WTC11 (cell line): ENCODE measurements around the gene KPNB1. TPM values are rescaled to one million over a fixed set of nuclear protein-coding genes. Genes with fewer than 3 reads are reported as not detected.

Experiments
- CBFB ChIP-seq: sonication (generic); formaldehyde crosslinking; IDR thresholded peaks from 2 replicates; pipeline ENCODE4 v1.8.1; 2022; ENCODE audit warnings: mild to moderate bottlenecking, low read depth, missing genetic modification reagents
- ETV6 ChIP-seq: sonication (generic); formaldehyde crosslinking; IDR thresholded peaks from 2 replicates; pipeline ENCODE4 v1.8.1; 2022; ENCODE audit warnings: mild to moderate bottlenecking, missing genetic modification reagents
- FOXJ3 ChIP-seq: sonication (generic); formaldehyde crosslinking; IDR thresholded peaks from 2 replicates; pipeline ENCODE4 v1.9.0; 2021; ENCODE audit warnings: missing genetic modification reagents, mild to moderate bottlenecking, borderline replicate concordance
- FOXK1 ChIP-seq: sonication (generic); formaldehyde crosslinking; IDR thresholded peaks from 2 replicates; pipeline ENCODE4 v1.8.0; 2022; ENCODE audit warnings: mild to moderate bottlenecking, moderate library complexity, missing genetic modification reagents
- FOXP1 ChIP-seq: sonication (generic); formaldehyde crosslinking; IDR thresholded peaks from 2 replicates; pipeline ENCODE4 v1.8.0; 2022; ENCODE audit warnings: missing genetic modification reagents, mild to moderate bottlenecking, moderate library complexity, borderline replicate concordance
- GRHL2 ChIP-seq: fragments of 250-450 bp; sonication (Bioruptor Pico); IDR thresholded peaks from 2 replicates; pipeline ENCODE4 v1.8.0; 2022; ENCODE audit warnings: mild to moderate bottlenecking, moderate library complexity; ENCODE audit not compliant: insufficient replicate concordance, severe bottlenecking
- HMGA2 ChIP-seq: fragments of 250-450 bp; sonication (Bioruptor Pico); IDR thresholded peaks from 2 replicates; pipeline ENCODE4 v1.4.0; 2021; ENCODE audit warnings: mild to moderate bottlenecking, moderate library complexity
- JAZF1 ChIP-seq: fragments of 250-450 bp; sonication (Bioruptor Pico); IDR thresholded peaks from 2 replicates; pipeline ENCODE4 v1.9.0; 2021; ENCODE audit warnings: moderate library complexity, mild to moderate bottlenecking, inconsistent platforms
- NFE2L1 ChIP-seq: sonication (generic); formaldehyde crosslinking; IDR thresholded peaks from 2 replicates; pipeline ENCODE4 v1.8.1; 2023; ENCODE audit warnings: missing genetic modification reagents
- NR2C2 ChIP-seq: sonication (generic); formaldehyde crosslinking; IDR thresholded peaks from 2 replicates; pipeline ENCODE4 v1.8.0; 2022; ENCODE audit warnings: mild to moderate bottlenecking, missing genetic modification reagents
- RORB ChIP-seq: fragments of 250-450 bp; sonication (Bioruptor Pico); IDR thresholded peaks from 2 replicates; pipeline ENCODE4 v1.9.0; 2021; ENCODE audit warnings: mild to moderate bottlenecking
- SMAD4 ChIP-seq: sonication (generic); formaldehyde crosslinking; IDR thresholded peaks from 2 replicates; pipeline ENCODE4 v1.8.0; 2022; ENCODE audit warnings: mild to moderate bottlenecking, missing genetic modification reagents
- SOX15 ChIP-seq: fragments of 250-450 bp; sonication (Bioruptor Pico); IDR thresholded peaks from 2 replicates; pipeline ENCODE4 v1.9.0; 2021; ENCODE audit warnings: mild to moderate bottlenecking
- ZNF138 ChIP-seq: sonication (generic); formaldehyde crosslinking; conservative IDR thresholded peaks from 2 replicates; pipeline ENCODE4 v1.8.1; 2022; ENCODE audit warnings: mild to moderate bottlenecking, moderate library complexity, missing genetic modification reagents
- ZNF263 ChIP-seq: sonication (generic); formaldehyde crosslinking; IDR thresholded peaks from 2 replicates; pipeline ENCODE4 v1.8.1; 2022; ENCODE audit warnings: low read depth, mild to moderate bottlenecking, moderate library complexity, missing genetic modification reagents
- ZNF423 ChIP-seq: fragments of 250-450 bp; sonication (Bioruptor Pico); IDR thresholded peaks from 2 replicates; pipeline ENCODE4 v2.1.2; 2022; ENCODE audit warnings: mild to moderate bottlenecking, moderate library complexity
- total RNA-seq: library from RNA; stranded (reverse); gene quantifications from 3 replicates; pipeline ENCODE4 v1.2.3, GENCODE V29; 2021
- TF ChIP-seq, protein P1 (sequence below): sonication (generic); formaldehyde crosslinking; IDR thresholded peaks from 2 replicates; pipeline ENCODE4 v1.8.0; 2022; ENCODE audit warnings: mild to moderate bottlenecking, missing genetic modification reagents
- TF ChIP-seq, protein P2 (sequence below): fragments of 250-450 bp; sonication (Bioruptor Pico); IDR thresholded peaks from 2 replicates; pipeline ENCODE4 v1.9.0; 2021; ENCODE audit warnings: mild to moderate bottlenecking
- TF ChIP-seq, protein P3 (sequence below): sonication (generic); formaldehyde crosslinking; IDR thresholded peaks from 2 replicates; pipeline ENCODE4 v1.8.0; 2022; ENCODE audit warnings: mild to moderate bottlenecking, missing genetic modification reagents
- TF ChIP-seq, protein P4 (sequence below): sonication (generic); formaldehyde crosslinking; IDR thresholded peaks from 2 replicates; pipeline ENCODE4 v1.8.1; 2023; ENCODE audit warnings: mild to moderate bottlenecking, missing genetic modification reagents, moderate library complexity
- TF ChIP-seq, protein P5 (sequence below): sonication (generic); formaldehyde crosslinking; IDR thresholded peaks from 2 replicates; pipeline ENCODE4 v1.8.0; 2022; ENCODE audit warnings: missing genetic modification reagents
- TF ChIP-seq, protein P6 (sequence below): sonication (generic); formaldehyde crosslinking; IDR thresholded peaks from 2 replicates; pipeline ENCODE4 v1.8.1; 2022; ENCODE audit warnings: mild to moderate bottlenecking, moderate library complexity, missing genetic modification reagents
- TF ChIP-seq, protein P7 (sequence below): sonication (generic); formaldehyde crosslinking; IDR thresholded peaks from 2 replicates; pipeline ENCODE4 v1.8.1; 2022; ENCODE audit warnings: missing genetic modification reagents, borderline replicate concordance
- TF ChIP-seq, protein P8 (sequence below): sonication (generic); formaldehyde crosslinking; IDR thresholded peaks from 2 replicates; pipeline ENCODE4 v1.8.0; 2023; ENCODE audit warnings: missing genetic modification reagents, mild to moderate bottlenecking, borderline replicate concordance

KPNB1 gene
- total RNA-seq, 1 experiment from 2014 or later = 506 TPM

DNA sequence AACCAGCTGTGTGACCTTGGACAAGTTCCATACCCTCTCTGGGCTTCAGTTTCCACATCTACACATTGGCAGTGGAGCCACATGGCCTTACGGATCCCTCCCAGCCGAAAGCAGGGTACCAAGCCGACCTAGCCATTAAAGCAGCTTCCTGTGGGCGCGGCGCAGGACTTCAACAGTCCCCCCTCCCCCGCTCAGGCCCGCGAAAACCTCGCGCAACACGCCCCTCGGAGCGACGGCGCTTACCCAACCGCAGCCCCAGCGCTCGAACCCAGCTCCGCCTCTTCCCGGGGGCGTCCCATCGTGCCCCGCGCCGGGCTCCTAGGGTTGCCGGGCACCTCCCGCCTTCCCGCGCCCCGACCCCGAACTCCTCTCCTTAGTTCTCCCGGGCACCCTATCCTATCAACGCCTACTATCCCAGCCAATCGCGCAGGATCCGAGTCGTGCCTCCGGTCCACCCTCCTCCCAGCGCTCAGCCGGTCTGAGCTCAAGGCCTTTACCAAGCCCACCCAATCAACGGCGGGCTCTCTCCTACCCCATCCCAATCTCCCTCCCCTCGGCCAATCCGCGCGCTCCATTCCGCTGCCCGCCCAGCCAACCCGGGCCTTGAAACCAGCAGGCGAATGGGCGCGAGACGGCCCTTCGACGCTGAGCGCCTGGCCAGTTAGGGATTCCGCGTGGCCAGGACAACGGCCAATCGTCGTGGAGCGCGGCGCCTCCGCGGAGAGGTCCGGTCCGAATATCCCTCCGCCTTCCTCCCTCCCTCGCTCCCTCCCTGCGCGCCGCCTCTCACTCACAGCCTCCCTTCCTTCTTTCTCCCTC, at the start of gene KPNB1 (continued):
- TF ChIP-seq, protein P1, sequence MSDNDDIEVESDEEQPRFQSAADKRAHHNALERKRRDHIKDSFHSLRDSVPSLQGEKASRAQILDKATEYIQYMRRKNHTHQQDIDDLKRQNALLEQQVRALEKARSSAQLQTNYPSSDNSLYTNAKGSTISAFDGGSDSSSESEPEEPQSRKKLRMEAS = peak; percentile 96
- TF ChIP-seq, protein P2, sequence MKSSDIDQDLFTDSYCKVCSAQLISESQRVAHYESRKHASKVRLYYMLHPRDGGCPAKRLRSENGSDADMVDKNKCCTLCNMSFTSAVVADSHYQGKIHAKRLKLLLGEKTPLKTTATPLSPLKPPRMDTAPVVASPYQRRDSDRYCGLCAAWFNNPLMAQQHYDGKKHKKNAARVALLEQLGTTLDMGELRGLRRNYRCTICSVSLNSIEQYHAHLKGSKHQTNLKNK = peak; percentile 39; the same call in 1 of the 2 replicates
- TF ChIP-seq, protein P3, sequence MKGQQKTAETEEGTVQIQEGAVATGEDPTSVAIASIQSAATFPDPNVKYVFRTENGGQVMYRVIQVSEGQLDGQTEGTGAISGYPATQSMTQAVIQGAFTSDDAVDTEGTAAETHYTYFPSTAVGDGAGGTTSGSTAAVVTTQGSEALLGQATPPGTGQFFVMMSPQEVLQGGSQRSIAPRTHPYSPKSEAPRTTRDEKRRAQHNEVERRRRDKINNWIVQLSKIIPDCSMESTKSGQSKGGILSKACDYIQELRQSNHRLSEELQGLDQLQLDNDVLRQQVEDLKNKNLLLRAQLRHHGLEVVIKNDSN (CRISPR knock-in tag) = peak; percentile 78
- TF ChIP-seq, protein P4, sequence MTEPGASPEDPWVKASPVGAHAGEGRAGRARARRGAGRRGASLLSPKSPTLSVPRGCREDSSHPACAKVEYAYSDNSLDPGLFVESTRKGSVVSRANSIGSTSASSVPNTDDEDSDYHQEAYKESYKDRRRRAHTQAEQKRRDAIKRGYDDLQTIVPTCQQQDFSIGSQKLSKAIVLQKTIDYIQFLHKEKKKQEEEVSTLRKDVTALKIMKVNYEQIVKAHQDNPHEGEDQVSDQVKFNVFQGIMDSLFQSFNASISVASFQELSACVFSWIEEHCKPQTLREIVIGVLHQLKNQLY (CRISPR knock-in tag) = no peak
- TF ChIP-seq, protein P5, sequence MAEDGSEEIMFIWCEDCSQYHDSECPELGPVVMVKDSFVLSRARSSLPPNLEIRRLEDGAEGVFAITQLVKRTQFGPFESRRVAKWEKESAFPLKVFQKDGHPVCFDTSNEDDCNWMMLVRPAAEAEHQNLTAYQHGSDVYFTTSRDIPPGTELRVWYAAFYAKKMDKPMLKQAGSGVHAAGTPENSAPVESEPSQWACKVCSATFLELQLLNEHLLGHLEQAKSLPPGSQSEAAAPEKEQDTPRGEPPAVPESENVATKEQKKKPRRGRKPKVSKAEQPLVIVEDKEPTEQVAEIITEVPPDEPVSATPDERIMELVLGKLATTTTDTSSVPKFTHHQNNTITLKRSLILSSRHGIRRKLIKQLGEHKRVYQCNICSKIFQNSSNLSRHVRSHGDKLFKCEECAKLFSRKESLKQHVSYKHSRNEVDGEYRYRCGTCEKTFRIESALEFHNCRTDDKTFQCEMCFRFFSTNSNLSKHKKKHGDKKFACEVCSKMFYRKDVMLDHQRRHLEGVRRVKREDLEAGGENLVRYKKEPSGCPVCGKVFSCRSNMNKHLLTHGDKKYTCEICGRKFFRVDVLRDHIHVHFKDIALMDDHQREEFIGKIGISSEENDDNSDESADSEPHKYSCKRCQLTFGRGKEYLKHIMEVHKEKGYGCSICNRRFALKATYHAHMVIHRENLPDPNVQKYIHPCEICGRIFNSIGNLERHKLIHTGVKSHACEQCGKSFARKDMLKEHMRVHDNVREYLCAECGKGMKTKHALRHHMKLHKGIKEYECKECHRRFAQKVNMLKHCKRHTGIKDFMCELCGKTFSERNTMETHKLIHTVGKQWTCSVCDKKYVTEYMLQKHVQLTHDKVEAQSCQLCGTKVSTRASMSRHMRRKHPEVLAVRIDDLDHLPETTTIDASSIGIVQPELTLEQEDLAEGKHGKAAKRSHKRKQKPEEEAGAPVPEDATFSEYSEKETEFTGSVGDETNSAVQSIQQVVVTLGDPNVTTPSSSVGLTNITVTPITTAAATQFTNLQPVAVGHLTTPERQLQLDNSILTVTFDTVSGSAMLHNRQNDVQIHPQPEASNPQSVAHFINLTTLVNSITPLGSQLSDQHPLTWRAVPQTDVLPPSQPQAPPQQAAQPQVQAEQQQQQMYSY (CRISPR knock-in tag) = peak; percentile 73
- no peak; the same call in 1 of the 2 replicates for TF ChIP-seq CBFB (CRISPR knock-in tag)
- TF ChIP-seq GRHL2 (CRISPR knock-in tag) = no peak
- TF ChIP-seq, protein P6, sequence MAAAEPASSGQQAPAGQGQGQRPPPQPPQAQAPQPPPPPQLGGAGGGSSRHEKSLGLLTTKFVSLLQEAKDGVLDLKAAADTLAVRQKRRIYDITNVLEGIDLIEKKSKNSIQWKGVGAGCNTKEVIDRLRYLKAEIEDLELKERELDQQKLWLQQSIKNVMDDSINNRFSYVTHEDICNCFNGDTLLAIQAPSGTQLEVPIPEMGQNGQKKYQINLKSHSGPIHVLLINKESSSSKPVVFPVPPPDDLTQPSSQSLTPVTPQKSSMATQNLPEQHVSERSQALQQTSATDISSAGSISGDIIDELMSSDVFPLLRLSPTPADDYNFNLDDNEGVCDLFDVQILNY (CRISPR knock-in tag) = peak; percentile 88
- TF ChIP-seq FOXK1 (CRISPR knock-in tag) = peak; percentile 86
- no peak for TF ChIP-seq ZNF263
- TF ChIP-seq NR2C2 (CRISPR knock-in tag) = peak; percentile 56; the same call in 1 of the 2 replicates
- peak; percentile 98 for TF ChIP-seq FOXP1 (CRISPR knock-in tag)
- peak; percentile 72; the same call in 1 of the 2 replicates for TF ChIP-seq SOX15 (CRISPR knock-in tag)
- TF ChIP-seq SMAD4 (CRISPR knock-in tag) = peak; percentile 90; the same call in 1 of the 2 replicates
- no peak for TF ChIP-seq JAZF1 (CRISPR knock-in tag)
- TF ChIP-seq ETV6 (CRISPR knock-in tag) = 0 out of 2 replicates have a peak, but pooled peaks have one; percentile 24
- TF ChIP-seq RORB (CRISPR knock-in tag) = no peak
- TF ChIP-seq FOXJ3 (CRISPR knock-in tag) = no peak
- no peak for TF ChIP-seq ZNF423
- peak; percentile 46; the same call in 1 of the 2 replicates for TF ChIP-seq HMGA2 (CRISPR knock-in tag)
- peak; percentile 94 for TF ChIP-seq NFE2L1 (CRISPR knock-in tag)
- TF ChIP-seq, protein P7, sequence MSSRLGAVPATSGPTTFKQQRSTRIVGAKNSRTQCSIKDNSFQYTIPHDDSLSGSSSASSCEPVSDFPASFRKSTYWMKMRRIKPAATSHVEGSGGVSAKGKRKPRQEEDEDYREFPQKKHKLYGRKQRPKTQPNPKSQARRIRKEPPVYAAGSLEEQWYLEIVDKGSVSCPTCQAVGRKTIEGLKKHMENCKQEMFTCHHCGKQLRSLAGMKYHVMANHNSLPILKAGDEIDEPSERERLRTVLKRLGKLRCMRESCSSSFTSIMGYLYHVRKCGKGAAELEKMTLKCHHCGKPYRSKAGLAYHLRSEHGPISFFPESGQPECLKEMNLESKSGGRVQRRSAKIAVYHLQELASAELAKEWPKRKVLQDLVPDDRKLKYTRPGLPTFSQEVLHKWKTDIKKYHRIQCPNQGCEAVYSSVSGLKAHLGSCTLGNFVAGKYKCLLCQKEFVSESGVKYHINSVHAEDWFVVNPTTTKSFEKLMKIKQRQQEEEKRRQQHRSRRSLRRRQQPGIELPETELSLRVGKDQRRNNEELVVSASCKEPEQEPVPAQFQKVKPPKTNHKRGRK = no peak
- TF ChIP-seq, protein P8, sequence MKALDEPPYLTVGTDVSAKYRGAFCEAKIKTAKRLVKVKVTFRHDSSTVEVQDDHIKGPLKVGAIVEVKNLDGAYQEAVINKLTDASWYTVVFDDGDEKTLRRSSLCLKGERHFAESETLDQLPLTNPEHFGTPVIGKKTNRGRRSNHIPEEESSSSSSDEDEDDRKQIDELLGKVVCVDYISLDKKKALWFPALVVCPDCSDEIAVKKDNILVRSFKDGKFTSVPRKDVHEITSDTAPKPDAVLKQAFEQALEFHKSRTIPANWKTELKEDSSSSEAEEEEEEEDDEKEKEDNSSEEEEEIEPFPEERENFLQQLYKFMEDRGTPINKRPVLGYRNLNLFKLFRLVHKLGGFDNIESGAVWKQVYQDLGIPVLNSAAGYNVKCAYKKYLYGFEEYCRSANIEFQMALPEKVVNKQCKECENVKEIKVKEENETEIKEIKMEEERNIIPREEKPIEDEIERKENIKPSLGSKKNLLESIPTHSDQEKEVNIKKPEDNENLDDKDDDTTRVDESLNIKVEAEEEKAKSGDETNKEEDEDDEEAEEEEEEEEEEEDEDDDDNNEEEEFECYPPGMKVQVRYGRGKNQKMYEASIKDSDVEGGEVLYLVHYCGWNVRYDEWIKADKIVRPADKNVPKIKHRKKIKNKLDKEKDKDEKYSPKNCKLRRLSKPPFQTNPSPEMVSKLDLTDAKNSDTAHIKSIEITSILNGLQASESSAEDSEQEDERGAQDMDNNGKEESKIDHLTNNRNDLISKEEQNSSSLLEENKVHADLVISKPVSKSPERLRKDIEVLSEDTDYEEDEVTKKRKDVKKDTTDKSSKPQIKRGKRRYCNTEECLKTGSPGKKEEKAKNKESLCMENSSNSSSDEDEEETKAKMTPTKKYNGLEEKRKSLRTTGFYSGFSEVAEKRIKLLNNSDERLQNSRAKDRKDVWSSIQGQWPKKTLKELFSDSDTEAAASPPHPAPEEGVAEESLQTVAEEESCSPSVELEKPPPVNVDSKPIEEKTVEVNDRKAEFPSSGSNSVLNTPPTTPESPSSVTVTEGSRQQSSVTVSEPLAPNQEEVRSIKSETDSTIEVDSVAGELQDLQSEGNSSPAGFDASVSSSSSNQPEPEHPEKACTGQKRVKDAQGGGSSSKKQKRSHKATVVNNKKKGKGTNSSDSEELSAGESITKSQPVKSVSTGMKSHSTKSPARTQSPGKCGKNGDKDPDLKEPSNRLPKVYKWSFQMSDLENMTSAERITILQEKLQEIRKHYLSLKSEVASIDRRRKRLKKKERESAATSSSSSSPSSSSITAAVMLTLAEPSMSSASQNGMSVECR (CRISPR knock-in tag) = peak; percentile 92
- no peak for TF ChIP-seq ZNF138 (CRISPR knock-in tag)
